HL-60 (cell line): ENCODE measurements around the gene TRIM9.

Experiments
- DNase-seq, 2 experiments: peaks; one replicate each; pipeline ENCODE4 v3.0.0-alpha.2; 2010 to 2020; ENCODE audit warnings: low read depth in 1 of 2, low spot score in 1 of 2
- H3K27ac ChIP-seq: fragments of 250-450 bp; sonication (Bioruptor Pico); replicated peaks from 2 replicates; pipeline ENCODE4 v1.5.1; 2020; ENCODE audit warnings: mild to moderate bottlenecking, moderate library complexity
- H3K27me3 ChIP-seq: fragments of 250-450 bp; sonication (Bioruptor Pico); 2 replicates; pipeline ENCODE4 v1.5.1; 2021; ENCODE audit warnings: mild to moderate bottlenecking, moderate library complexity; ENCODE audit not compliant: insufficient read depth, poor library complexity, severe bottlenecking
- H3K4me3 ChIP-seq: replicated peaks from 2 replicates; pipeline ENCODE4 v1.5.1; 2011; ENCODE audit warnings: mild to moderate bottlenecking, control low read depth, low read length; ENCODE audit not compliant: insufficient read depth
- GABPA ChIP-seq: IDR thresholded peaks from 2 replicates; pipeline ENCODE4 v1.6.1; 2012; ENCODE audit warnings: low read depth
- POLR2AphosphoS5 ChIP-seq: IDR thresholded peaks from 2 replicates; pipeline ENCODE4 v1.6.1; 2012; ENCODE audit warnings: low read depth
- SPI1 ChIP-seq: IDR thresholded peaks from 2 replicates; pipeline ENCODE4 v1.6.1; 2012; ENCODE audit warnings: low read depth, mild to moderate bottlenecking, borderline replicate concordance
- TF ChIP-seq, protein P1 (sequence below): IDR thresholded peaks from one replicate; pipeline ENCODE4 v1.5.1; 2011; ENCODE audit warnings: low read length, control low read depth, inconsistent platforms; ENCODE audit not compliant: insufficient read depth
- TF ChIP-seq, protein P2 (sequence below): IDR thresholded peaks from 2 replicates; pipeline ENCODE4 v1.6.1; 2012; ENCODE audit warnings: low read depth; ENCODE audit not compliant: insufficient replicate concordance

The TRIM9 gene

DNA sequence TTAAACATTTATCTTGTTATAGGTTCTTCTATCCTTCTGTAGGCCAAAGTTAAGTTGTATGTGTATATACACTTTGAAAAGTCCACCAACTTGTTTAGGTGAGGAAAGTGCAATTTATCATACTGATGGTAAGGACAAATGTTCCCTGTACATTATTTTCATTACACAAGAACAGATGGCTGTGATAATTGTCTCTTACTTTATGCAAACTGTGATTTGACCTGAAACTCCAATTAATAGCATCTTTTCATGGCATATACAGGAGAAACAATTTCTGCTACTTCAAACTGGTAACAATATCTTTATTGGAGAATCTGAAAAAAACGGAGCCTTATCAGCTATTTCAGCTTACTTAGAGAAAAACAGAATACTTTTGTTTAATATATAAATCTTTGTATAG is 5.6 kb downstream of the TRIM9 start:
- Histone ChIP-seq H3K27ac (no peak overlapping the region), H3K27me3 (peaks cover 25% of the 10 kb centered on the region), H3K4me3 (no peak overlapping the region)
- TF ChIP-seq, protein P1, sequence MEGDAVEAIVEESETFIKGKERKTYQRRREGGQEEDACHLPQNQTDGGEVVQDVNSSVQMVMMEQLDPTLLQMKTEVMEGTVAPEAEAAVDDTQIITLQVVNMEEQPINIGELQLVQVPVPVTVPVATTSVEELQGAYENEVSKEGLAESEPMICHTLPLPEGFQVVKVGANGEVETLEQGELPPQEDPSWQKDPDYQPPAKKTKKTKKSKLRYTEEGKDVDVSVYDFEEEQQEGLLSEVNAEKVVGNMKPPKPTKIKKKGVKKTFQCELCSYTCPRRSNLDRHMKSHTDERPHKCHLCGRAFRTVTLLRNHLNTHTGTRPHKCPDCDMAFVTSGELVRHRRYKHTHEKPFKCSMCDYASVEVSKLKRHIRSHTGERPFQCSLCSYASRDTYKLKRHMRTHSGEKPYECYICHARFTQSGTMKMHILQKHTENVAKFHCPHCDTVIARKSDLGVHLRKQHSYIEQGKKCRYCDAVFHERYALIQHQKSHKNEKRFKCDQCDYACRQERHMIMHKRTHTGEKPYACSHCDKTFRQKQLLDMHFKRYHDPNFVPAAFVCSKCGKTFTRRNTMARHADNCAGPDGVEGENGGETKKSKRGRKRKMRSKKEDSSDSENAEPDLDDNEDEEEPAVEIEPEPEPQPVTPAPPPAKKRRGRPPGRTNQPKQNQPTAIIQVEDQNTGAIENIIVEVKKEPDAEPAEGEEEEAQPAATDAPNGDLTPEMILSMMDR, result no peak
- TF ChIP-seq GABPA, result no peak
- no peak for DNase-seq

DNA sequence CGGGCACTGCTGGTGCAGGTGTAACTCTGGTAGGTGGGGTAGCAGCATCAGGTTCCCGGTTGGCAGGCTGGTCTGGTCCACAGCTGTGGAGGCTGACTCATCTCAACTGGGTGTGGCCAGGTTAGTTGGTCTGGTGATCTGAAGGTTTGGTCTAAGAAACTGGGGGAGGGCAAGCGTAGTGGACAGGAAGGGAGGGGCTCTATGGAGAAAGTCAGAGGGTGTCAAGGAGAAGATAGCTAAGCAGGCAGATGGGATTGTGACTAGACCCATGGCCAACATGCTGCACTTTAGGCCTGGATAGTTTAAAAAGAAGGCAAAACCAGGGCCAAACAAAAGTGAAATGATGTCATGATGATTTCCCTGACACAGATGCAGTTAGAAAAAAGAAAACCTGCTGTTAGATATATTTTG is 7.9 kb downstream of the TRIM9 start:
- TF ChIP-seq POLR2AphosphoS5, result no peak
- TF ChIP-seq, protein P2, sequence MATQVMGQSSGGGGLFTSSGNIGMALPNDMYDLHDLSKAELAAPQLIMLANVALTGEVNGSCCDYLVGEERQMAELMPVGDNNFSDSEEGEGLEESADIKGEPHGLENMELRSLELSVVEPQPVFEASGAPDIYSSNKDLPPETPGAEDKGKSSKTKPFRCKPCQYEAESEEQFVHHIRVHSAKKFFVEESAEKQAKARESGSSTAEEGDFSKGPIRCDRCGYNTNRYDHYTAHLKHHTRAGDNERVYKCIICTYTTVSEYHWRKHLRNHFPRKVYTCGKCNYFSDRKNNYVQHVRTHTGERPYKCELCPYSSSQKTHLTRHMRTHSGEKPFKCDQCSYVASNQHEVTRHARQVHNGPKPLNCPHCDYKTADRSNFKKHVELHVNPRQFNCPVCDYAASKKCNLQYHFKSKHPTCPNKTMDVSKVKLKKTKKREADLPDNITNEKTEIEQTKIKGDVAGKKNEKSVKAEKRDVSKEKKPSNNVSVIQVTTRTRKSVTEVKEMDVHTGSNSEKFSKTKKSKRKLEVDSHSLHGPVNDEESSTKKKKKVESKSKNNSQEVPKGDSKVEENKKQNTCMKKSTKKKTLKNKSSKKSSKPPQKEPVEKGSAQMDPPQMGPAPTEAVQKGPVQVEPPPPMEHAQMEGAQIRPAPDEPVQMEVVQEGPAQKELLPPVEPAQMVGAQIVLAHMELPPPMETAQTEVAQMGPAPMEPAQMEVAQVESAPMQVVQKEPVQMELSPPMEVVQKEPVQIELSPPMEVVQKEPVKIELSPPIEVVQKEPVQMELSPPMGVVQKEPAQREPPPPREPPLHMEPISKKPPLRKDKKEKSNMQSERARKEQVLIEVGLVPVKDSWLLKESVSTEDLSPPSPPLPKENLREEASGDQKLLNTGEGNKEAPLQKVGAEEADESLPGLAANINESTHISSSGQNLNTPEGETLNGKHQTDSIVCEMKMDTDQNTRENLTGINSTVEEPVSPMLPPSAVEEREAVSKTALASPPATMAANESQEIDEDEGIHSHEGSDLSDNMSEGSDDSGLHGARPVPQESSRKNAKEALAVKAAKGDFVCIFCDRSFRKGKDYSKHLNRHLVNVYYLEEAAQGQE, result no peak
- TF ChIP-seq, protein P1, result no peak
- TF ChIP-seq GABPA, result no peak
- no peak for TF ChIP-seq SPI1
- Histone ChIP-seq H3K27me3 (peaks cover 9% of the 10 kb centered on the region), H3K27ac (no peak overlapping the region), H3K4me3 (no peak overlapping the region)
- no peak for DNase-seq

DNA sequence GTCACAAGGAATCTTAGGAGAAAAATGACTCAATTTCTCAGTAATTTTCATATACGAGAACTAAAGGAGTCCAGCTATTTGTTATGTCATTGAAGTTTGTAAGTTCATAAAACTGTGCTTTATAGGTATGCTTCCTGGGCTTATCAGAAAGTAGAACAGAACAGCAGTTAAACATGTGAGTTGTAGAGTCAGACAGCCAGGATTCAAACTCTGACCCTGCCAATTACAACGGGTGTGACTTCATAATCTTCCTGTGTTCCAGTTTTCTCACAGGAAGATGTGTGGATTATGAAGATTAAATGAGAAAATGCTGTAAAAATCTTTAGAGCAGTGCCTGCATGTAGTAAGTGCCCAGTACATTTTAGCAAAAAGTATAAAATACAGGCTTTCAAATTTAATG is 8.9 kb downstream of the TRIM9 start:
- H3K27me3 ChIP-seq, result peaks cover 9% of the 10 kb centered on the region
- no peak overlapping the region for H3K4me3 ChIP-seq
- TF ChIP-seq, protein P1, result no peak
- TF ChIP-seq SPI1 (no peak), GABPA (no peak), POLR2AphosphoS5 (no peak)
- TF ChIP-seq, protein P2, result no peak
- no peak for DNase-seq
- no peak overlapping the region for H3K27ac ChIP-seq

DNA sequence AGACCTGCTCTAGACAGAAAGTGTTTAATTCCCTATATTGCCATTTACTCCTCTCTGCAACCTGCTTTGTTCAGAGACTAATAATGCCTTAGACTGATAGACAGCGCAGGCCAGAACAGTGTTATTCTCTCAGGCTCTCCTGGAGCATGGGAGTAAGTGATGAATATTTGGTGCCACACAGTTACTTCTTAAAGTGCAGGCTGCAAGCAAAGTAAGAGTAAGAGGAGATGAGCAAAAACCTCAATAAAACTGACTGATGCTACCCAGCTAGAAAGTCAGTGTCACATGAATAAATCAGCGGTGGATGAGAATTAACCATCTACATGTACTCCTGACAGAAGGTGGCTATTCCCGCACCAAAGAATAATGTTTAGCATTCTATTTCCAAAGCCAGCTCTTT is 9.9 kb downstream of the TRIM9 start:
- no peak for TF ChIP-seq POLR2AphosphoS5
- TF ChIP-seq SPI1, result no peak
- TF ChIP-seq, protein P2, result no peak
- TF ChIP-seq GABPA, result no peak
- TF ChIP-seq, protein P1, result no peak
- Histone ChIP-seq H3K27ac (no peak overlapping the region), H3K27me3 (peaks cover 6% of the 10 kb centered on the region), H3K4me3 (no peak overlapping the region)
- DNase-seq, result no peak
